ENCODE results near the gene CSRP2. TPM values are rescaled to one million over a fixed set of nuclear protein-coding genes. Genes with fewer than 3 reads are reported as not detected.
A peak's percentile ranks its signal among the peaks of the same experiment; 100 is the strongest.

Gene CSRP2
- total RNA-seq, 1 donor from 2014 or later: 52.9 TPM

GRCh38 chr12:76872415-76872814, 6.4 kb downstream of the CSRP2 start:
- H3K4me3 ChIP-seq (ENCODE audit: low read depth, low read length): no peak overlapping the region
- no peak for DNase-seq (ENCODE audit: low read depth)
- TF ChIP-seq CTCF (IDR thresholded peaks at IDR 0.05; ENCODE audit: insufficient read depth, low read length, poor library complexity, severe bottlenecking): no peak

GRCh38 chr12:76871742-76872141, 7.1 kb downstream of the CSRP2 start:
- no peak for TF ChIP-seq CTCF (IDR thresholded peaks at IDR 0.05; ENCODE audit: insufficient read depth, low read length, poor library complexity, severe bottlenecking)
- H3K27me3 ChIP-seq (ENCODE audit: control insufficient read depth, insufficient read depth, low read length): no peaks in the 10 kb centered on the region
- no peak overlapping the region for H3K4me3 ChIP-seq (ENCODE audit: low read depth, low read length)
- DNase-seq (ENCODE audit: low read depth): no peak
- H3K36me3 ChIP-seq (ENCODE audit: control insufficient read depth, insufficient read depth, low read length): no peaks in the 10 kb centered on the region

More at GRCh38 chr12:76872415-76872814, 6.4 kb downstream of the CSRP2 start:
- no peaks in the 10 kb centered on the region for H3K36me3 ChIP-seq (ENCODE audit: control insufficient read depth, insufficient read depth, low read length)
- H3K27me3 ChIP-seq (ENCODE audit: control insufficient read depth, insufficient read depth, low read length): no peaks in the 10 kb centered on the region

GRCh38 chr12:76871082-76871481, 7.7 kb downstream of the CSRP2 start:
- H3K27me3 ChIP-seq (ENCODE audit: control insufficient read depth, insufficient read depth, low read length): no peaks in the 10 kb centered on the region
- H3K36me3 ChIP-seq (ENCODE audit: control insufficient read depth, insufficient read depth, low read length): no peaks in the 10 kb centered on the region
- DNase-seq (ENCODE audit: low read depth): no peak
- TF ChIP-seq CTCF (IDR thresholded peaks at IDR 0.05; ENCODE audit: insufficient read depth, low read length, poor library complexity, severe bottlenecking): no peak
- no peak overlapping the region for H3K4me3 ChIP-seq (ENCODE audit: low read depth, low read length)

- Histone ChIP-seq H3K4me3 (ENCODE audit: low read depth, low read length) (no peak overlapping the region), H3K36me3 (ENCODE audit: control insufficient read depth, insufficient read depth, low read length) (no peaks in the 10 kb centered on the region), H3K27me3 (ENCODE audit: control insufficient read depth, insufficient read depth, low read length) (no peaks in the 10 kb centered on the region)
- TF ChIP-seq CTCF (IDR thresholded peaks at IDR 0.05; ENCODE audit: insufficient read depth, low read length, poor library complexity, severe bottlenecking): no peak
- peak; percentile 63 for DNase-seq (ENCODE audit: low read depth)
Measured at GRCh38 chr12:76866726-76867125, 12.1 kb downstream of the CSRP2 start.

DNA sequence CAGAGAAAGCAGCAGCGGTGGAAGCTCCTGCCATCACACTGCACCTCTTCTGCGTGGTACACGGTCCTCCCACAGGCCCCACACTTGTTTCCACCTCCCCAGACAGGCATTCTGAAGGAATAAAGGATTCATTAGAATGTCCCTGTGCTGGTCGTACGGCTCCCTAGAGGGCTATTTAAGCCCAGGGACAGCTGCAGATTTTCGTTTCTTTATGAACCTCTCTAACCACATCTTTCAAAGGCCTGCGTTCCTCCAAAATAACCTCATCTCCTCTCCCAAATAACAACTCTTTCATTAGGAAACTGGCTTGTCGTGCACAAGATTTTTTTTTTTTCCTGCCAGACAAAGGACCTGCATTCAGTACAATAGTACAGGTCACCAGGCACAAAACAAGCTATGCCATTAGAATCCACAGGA, 12.7 kb downstream of the CSRP2 start:
- H3K27me3 ChIP-seq (ENCODE audit: control insufficient read depth, insufficient read depth, low read length): no peaks in the 10 kb centered on the region
- no peak overlapping the region for H3K4me3 ChIP-seq (ENCODE audit: low read depth, low read length)
- no peak for TF ChIP-seq CTCF (IDR thresholded peaks at IDR 0.05; ENCODE audit: insufficient read depth, low read length, poor library complexity, severe bottlenecking)
- no peak for DNase-seq (ENCODE audit: low read depth)
- no peaks in the 10 kb centered on the region for H3K36me3 ChIP-seq (ENCODE audit: control insufficient read depth, insufficient read depth, low read length)

- Histone ChIP-seq H3K4me3 (ENCODE audit: low read depth, low read length) (no peak overlapping the region), H3K36me3 (ENCODE audit: control insufficient read depth, insufficient read depth, low read length) (no peaks in the 10 kb centered on the region), H3K27me3 (ENCODE audit: control insufficient read depth, insufficient read depth, low read length) (no peaks in the 10 kb centered on the region)
- TF ChIP-seq CTCF (IDR thresholded peaks at IDR 0.05; ENCODE audit: insufficient read depth, low read length, poor library complexity, severe bottlenecking): no peak
- no peak for DNase-seq (ENCODE audit: low read depth)
Measured at GRCh38 chr12:76864791-76865400, 13.9 kb downstream of the CSRP2 start.

Data from kidney epithelial cell (primary cell).